Activated CD8-positive, alpha-beta memory T cell treated with anti-CD3 and anti-CD28 coated beads for 24 hours (primary cell): ENCODE measurements around the gene RABGAP1L.
"Not testable (repeated sequence)": the region's sequence is repeated elsewhere in the genome, so short reads cannot be mapped to it uniquely, and the experiment has no call there.

Source experiments
- DNase-seq: peaks from one replicate; pipeline ENCODE4 v3.0.0-alpha.2; 2020

The RABGAP1L gene

DNA sequence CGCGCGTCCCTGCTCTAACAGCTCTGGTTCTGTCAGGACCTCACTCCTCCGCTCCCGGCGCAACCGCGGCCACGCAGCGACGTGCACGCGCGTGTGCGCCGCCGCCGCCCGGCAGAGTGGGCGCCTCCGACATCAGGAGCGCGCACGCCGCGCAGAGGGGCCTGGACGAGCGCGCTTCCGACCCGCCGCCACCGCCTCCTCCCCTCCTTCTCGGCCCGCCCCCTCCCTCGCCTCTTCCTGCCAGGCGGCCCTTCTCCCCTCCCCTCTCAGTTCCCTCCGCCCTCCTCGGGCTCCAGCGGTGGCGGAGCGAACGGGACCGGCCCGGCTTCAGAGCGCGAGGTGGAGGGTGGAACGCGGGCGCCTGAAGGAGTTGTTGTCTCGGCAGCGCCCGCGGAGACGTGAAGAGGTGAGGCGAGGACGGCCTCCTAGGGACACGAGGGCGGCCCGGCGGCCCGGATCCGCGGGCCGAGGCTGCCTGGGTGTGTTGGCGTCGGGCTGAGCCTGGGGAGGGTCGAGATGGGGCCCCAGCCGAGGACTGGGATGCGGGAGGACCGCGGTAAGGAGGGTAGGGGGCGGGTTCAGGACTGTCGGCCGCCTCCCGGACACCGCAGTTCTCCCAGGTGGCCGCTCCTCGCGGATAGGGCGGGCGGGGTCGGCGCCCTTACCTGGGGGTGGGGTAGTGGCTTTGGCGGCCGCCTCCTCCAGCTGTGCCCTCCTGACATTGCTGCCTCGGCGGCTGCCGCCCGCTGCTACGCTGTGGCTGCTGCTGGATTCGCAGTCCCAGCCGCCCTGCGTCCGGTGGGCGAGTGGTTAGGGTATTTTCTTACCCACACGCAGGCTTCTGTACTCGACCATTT, at the start of gene RABGAP1L:
TSS of gene RABGAP1L (plus strand) at position 269 of the 857 bp plus-strand sequence.
- DNase-seq = peak; percentile 93

GRCh38 chr1:174110053-174110452, 49.3 kb upstream of the RABGAP1L start:
- DNase-seq = no peak

DNA sequence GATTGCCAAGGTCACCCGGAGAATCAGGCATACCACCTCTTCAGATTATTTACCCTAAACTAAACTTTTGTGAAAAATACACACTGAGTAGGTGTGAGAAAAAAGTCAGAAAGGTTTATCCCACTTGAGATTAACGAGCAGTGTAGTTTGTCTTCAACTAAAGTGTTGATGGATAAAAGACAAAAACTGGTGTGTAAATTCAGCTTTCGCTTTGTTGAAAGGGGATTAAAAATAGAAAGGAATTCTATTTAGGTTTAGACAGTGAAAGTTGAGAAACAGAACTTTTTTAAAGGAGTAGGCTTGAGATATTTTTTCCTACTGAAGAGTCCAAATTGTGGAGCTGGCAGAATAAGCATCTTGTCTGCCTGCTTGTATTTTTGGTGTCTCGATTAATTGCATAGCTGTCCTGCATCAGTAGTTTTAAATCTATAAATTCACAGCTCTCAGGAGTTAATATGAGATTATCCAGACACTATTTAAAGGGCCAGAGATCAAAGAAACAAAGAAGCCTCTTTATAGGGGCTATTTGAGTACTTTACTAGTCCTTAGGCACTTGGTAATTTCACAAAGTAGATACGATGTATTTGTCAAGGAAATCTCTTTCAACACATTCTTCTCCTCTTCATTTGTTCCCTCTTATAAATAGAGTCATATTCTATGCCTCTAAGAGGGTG, 46.7 kb upstream of the RABGAP1L start:
- no peak for DNase-seq

DNA sequence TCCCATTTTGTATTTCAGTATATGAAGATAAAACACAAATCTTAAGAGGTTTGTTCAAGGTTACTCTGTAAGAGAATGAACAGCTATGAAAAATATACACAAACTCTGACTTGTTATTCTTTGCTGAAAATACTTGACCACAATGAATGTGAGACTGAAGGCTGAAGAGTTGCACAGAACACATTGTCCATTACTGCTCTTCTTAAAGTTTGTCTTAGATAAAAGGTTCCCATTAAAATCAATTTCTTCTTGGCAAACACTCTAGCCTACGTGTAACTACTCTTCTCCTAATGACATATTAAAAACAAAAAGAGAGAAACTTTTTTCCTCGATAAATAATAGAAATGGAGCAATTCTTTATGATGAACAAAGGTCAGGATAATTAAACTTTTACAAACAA, 45.2 kb upstream of the RABGAP1L start:
- DNase-seq = no peak

GRCh38 chr1:174114788-174115448, 44.4 kb upstream of the RABGAP1L start:
- no peak for DNase-seq

- no peak for DNase-seq
These were observed 43.3 kb upstream of the RABGAP1L start for GRCh38 chr1:174116042-174116441.

- no peak for DNase-seq
These were observed 40.6 kb upstream of the RABGAP1L start for GRCh38 chr1:174118751-174119150.

GRCh38 chr1:174122318-174122717, 37.0 kb upstream of the RABGAP1L start:
- DNase-seq = not testable (repeated sequence)

DNA sequence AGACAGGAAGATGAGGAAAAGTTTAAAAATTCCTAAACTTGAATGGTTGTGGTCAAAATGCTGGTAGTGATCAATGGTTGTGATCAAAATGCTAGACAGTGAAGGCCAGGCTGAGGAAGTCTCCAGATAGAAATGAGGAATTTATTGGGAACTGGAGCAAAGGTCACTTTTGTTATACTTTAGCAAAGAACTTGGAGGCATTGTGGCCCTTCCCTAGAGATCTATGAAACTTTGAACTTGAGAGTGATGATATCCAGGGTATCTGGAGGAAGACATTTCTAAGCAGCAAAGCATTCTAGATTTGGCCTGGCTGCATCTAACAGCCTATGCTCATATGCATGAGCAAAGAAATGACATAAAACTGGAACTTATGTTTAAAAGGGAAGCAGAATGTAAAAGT, 35.5 kb upstream of the RABGAP1L start:
- DNase-seq = no peak

DNA sequence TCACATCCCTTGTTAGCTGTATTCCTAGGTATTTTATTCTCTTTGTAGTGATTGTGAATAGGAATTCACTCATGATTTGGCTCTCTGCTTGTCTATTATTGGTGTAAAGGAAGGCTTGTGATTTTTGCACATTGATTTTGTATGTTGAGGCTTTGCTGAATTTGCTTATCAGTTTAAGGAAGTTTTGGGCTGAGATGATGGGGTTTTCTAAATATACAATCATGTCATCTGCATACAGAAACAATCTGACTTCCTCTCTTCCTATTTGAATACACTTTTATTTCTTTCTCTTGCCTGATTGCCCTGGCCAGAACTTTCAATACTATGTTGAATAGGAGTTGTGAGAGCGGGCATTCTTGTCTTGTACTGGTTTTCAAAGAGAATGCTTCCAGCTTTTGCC, 32.1 kb upstream of the RABGAP1L start:
- not testable (repeated sequence) for DNase-seq

DNA sequence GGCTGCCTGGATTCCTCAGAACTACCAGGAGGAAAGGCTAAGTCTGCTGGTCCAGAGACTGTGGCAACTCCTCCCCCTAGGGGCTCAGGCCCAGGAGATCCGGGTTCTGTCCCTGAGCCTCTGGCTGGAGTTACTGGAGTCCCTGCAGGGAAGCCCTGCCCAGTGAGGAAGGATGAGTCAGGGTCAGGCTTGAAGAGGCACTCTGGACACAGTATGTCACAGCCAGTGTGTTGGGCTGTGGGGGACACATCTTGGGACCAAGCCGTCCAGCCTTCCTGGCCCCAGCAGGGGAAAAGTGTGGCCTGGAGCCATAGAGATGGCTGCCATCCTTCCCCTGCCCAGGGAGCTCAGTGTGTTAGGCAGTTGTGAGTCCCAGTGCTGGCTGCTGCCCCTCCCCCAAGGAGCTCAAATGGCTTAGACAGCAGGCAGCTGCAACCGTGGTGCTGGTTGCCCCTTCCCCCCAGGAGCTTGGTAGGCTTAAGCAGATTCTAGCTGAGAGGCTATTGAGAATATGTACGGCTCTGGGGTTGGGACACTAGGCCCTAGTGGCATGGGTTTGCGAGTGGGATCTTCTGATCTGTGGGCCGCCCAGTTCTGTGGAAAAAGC, 28.2 kb upstream of the RABGAP1L start:
- no peak for DNase-seq

- DNase-seq = no peak
These were observed 25.2 kb upstream of the RABGAP1L start for GRCh38 chr1:174134003-174134659.

GRCh38 chr1:174135211-174135610, 24.1 kb upstream of the RABGAP1L start:
- DNase-seq = no peak

DNA sequence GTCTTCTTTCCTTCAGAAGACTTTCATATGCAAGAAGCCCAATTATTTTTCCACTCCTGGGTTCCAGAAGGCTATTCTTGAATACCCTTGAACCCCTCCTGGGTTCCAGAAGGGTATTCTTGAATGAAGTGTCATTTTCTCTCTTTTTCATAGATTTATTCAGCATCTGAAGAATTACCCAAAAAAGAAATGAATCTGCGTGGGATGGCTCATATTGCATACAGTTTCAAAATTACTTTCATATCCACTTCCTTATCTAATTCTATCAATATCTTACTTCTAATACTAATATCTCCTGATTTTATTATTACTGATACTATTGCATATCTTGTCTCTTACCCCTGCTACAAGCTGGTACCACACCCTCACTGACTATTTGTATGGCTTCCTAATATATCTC, 22.6 kb upstream of the RABGAP1L start:
- DNase-seq = no peak

- DNase-seq = no peak
These were observed 16.5 kb upstream of the RABGAP1L start for GRCh38 chr1:174142836-174143235.

GRCh38 chr1:174143727-174144396, 15.5 kb upstream of the RABGAP1L start:
- not testable (repeated sequence) for DNase-seq

- DNase-seq = not testable (repeated sequence)
These were observed 14.9 kb upstream of the RABGAP1L start for GRCh38 chr1:174144397-174144783.

DNA sequence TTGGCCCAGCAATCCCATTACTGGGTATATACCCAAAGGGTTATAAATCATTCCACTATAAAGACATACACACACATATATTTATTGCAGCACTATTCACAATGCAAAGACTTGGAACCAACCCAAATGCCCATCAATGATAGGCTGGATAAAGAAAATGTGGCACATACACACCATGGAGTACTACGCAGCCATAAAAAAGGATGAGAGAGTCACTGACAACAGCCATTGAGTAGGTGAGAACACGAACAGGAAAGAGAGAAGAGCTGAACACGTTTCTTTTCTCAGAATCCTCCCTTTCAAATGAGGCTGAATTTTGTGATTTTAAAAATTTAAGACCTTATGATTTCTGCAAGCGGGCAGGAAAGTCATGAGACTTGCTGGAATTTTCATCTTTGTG, 10.1 kb upstream of the RABGAP1L start:
- no peak for DNase-seq

GRCh38 chr1:174150499-174150898, 8.8 kb upstream of the RABGAP1L start:
- DNase-seq = no peak

GRCh38 chr1:174152427-174152826, 6.9 kb upstream of the RABGAP1L start:
- DNase-seq = no peak

- DNase-seq = no peak
These were observed 6.1 kb upstream of the RABGAP1L start for GRCh38 chr1:174153085-174153824.

DNA sequence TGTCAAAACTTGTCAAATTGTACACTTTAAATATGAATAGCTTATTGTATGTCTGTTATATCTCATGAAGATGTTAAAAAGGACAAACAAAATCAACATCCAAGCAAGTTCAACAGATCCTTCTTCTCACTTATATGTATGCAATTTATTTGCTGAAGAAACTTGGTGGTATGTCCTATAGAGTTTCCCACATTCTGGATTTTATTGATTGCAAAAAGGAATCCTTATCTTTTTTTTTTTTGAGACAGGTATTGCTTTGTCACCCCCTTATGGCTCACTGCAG, 5.6 kb upstream of the RABGAP1L start:
- DNase-seq = no peak
